Measurements from ENCODE around the gene LRRC7.

DNA sequence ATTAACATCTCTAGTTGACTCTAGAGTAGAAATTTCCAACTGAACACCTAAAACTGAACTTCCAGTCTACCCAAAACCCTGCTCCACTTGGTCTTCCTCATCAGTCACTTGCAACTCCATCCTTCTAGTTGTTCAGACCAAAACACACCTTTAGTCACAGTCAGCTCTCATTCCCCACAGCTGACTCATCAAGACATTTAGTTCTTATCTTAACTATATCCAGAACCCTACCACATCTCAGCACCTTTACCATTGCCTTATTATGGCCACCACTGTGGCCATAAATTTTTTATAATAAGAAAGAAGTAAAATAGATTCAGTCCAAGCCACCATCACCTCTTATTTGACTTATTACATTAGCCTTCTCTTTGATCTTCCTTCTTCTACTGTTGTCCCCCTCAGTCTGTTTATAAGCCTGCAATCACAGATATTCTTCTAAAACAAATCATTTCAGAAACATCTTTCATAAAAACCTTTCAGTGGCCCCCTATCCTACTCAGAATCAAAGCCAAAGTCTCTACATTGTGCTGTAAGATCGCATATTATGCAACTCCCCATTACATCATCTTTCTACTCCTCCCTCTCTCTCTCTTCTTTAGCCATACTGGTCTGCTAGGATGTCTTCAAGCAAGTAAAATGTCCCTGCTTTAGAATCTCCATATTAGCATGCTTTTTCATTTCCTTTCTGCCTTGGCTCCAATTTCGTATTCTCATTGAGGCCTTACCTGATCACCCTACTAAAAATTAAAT is 361.8 kb downstream of the LRRC7 start:
- TF ChIP-seq, protein P1, sequence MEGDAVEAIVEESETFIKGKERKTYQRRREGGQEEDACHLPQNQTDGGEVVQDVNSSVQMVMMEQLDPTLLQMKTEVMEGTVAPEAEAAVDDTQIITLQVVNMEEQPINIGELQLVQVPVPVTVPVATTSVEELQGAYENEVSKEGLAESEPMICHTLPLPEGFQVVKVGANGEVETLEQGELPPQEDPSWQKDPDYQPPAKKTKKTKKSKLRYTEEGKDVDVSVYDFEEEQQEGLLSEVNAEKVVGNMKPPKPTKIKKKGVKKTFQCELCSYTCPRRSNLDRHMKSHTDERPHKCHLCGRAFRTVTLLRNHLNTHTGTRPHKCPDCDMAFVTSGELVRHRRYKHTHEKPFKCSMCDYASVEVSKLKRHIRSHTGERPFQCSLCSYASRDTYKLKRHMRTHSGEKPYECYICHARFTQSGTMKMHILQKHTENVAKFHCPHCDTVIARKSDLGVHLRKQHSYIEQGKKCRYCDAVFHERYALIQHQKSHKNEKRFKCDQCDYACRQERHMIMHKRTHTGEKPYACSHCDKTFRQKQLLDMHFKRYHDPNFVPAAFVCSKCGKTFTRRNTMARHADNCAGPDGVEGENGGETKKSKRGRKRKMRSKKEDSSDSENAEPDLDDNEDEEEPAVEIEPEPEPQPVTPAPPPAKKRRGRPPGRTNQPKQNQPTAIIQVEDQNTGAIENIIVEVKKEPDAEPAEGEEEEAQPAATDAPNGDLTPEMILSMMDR (conservative IDR thresholded peaks at IDR 0.05), result no peak
- TF ChIP-seq ZFX (IDR thresholded peaks at IDR 0.05), result no peak

Data from C4-2B (cell line).